Liver (tissue), 9 donors: ENCODE results near the gene CNGA3. TPM values are rescaled to one million over a fixed set of nuclear protein-coding genes. Genes with fewer than 3 reads are reported as not detected.

Experiments
- DNase-seq: peaks from one replicate; pipeline ENCODE4 v3.0.0-alpha.2; 2017; ENCODE audit warnings: low spot score
- H3K27ac ChIP-seq, 2 donors: one replicate each; pipeline ENCODE4 v1.7.0; 2013; ENCODE audit warnings: inconsistent platforms in 2 of 2, low read length in 2 of 2, control low read depth in 1 of 2, low read depth in 1 of 2, mild to moderate bottlenecking in 1 of 2
- H3K27me3 ChIP-seq, 4 donors: one replicate each; pipeline versions ENCODE4 v1.6.1 to v1.7.0; 2013; ENCODE audit warnings: low read length in 3 of 4, inconsistent platforms in 1 of 4, mild to moderate bottlenecking in 1 of 4, moderate library complexity in 1 of 4; ENCODE audit not compliant: control insufficient read depth in 4 of 4, insufficient read depth in 4 of 4
- H3K36me3 ChIP-seq, 4 donors: one replicate each; pipeline versions ENCODE4 v1.6.1 to v1.7.0; 2013; ENCODE audit warnings: low read length in 3 of 4, mild to moderate bottlenecking in 3 of 4, low read depth in 1 of 4, moderate library complexity in 1 of 4; ENCODE audit not compliant: control insufficient read depth in 4 of 4, insufficient read depth in 3 of 4
- H3K4me1 ChIP-seq, 4 donors: one replicate each; pipeline versions ENCODE4 v1.6.1 to v1.7.0; 2013; ENCODE audit warnings: low read length in 3 of 4, mild to moderate bottlenecking in 3 of 4, moderate library complexity in 1 of 4; ENCODE audit not compliant: control insufficient read depth in 4 of 4, insufficient read depth in 4 of 4
- H3K4me3 ChIP-seq, 3 donors: one replicate each; pipeline versions ENCODE4 v1.6.1 to v1.7.0; 2013; ENCODE audit warnings: low read length in 3 of 3, control low read depth in 1 of 3, low read depth in 1 of 3, mild to moderate bottlenecking in 1 of 3
- H3K9ac ChIP-seq, 2 donors: one replicate each; pipeline ENCODE4 v1.7.0; 2013; ENCODE audit warnings: low read length in 2 of 2, mild to moderate bottlenecking in 2 of 2, moderate library complexity in 2 of 2, control low read depth in 1 of 2, low read depth in 1 of 2
- H3K9me3 ChIP-seq, 4 donors: one replicate each; pipeline versions ENCODE4 v1.6.1 to v1.7.0; 2013; ENCODE audit warnings: low read length in 3 of 4; ENCODE audit not compliant: control insufficient read depth in 4 of 4
- ATF3 ChIP-seq: IDR thresholded peaks from 2 replicates; pipeline ENCODE4 v1.6.1; 2016; ENCODE audit warnings: antibody characterized with exemption
- CTCF ChIP-seq: fragments of 150-350 bp; IDR thresholded peaks from 2 replicates; pipeline ENCODE4 v1.5.1; 2017; ENCODE audit warnings: improper control_type of control experiment, low read depth, low read length; ENCODE audit not compliant: missing input control
- EGR1 ChIP-seq, 2 donors: IDR thresholded peaks; 2 replicates each; pipeline ENCODE4 v1.6.1; 2016 to 2018; ENCODE audit warnings: antibody characterized with exemption in 2 of 2, low read depth in 2 of 2
- FOXA1 ChIP-seq: IDR thresholded peaks from 2 replicates; pipeline ENCODE4 v1.6.1; 2016; ENCODE audit warnings: antibody characterized with exemption
- FOXA2 ChIP-seq: IDR thresholded peaks from 2 replicates; pipeline ENCODE4 v1.6.1; 2016; ENCODE audit warnings: antibody characterized with exemption
- HNF4A ChIP-seq, 2 donors: conservative IDR thresholded peaks; 2 replicates each; pipeline ENCODE4 v1.6.1; 2016; ENCODE audit warnings: antibody characterized with exemption in 2 of 2, mild to moderate bottlenecking in 2 of 2
- HNF4G ChIP-seq: IDR thresholded peaks from 2 replicates; pipeline ENCODE4 v1.6.1; 2016; ENCODE audit warnings: antibody characterized with exemption
- MAX ChIP-seq: IDR thresholded peaks from 2 replicates; pipeline ENCODE4 v1.6.1; 2016; ENCODE audit warnings: antibody characterized with exemption
- NR2F2 ChIP-seq: IDR thresholded peaks from 2 replicates; pipeline ENCODE4 v1.6.1; 2016; ENCODE audit warnings: antibody characterized with exemption
- RAD21 ChIP-seq, 2 donors: IDR thresholded peaks; 2 replicates each; pipeline ENCODE4 v1.6.1; 2016; ENCODE audit warnings: antibody characterized with exemption in 2 of 2, mild to moderate bottlenecking in 2 of 2
- RXRA ChIP-seq, 2 donors: IDR thresholded peaks; 2 replicates each; pipeline ENCODE4 v1.6.1; 2017 to 2018; ENCODE audit warnings: antibody characterized with exemption in 2 of 2, mild to moderate bottlenecking in 1 of 2
- SP1 ChIP-seq: IDR thresholded peaks from 2 replicates; pipeline ENCODE4 v1.6.1; 2018; ENCODE audit warnings: antibody characterized with exemption, mild to moderate bottlenecking
- TAF1 ChIP-seq: conservative IDR thresholded peaks from 2 replicates; pipeline ENCODE4 v1.6.1; 2016; ENCODE audit warnings: antibody characterized with exemption, mild to moderate bottlenecking
- YY1 ChIP-seq: IDR thresholded peaks from 2 replicates; pipeline ENCODE4 v1.6.1; 2016; ENCODE audit warnings: antibody characterized with exemption, mild to moderate bottlenecking
- WGBS: extraction: QIAGEN DNeasy Blood & Tissue Kit; methylation state at CpG from one replicate; pipeline ENCODE4 v1.1.7; 2013; 5-methylcytosine and 5-hydroxymethylcytosine counted together
- polyA plus RNA-seq, 2 donors: library from polyadenylated mRNA; stranded (reverse) in 1 of 2; unstranded in 1 of 2; fragments of 200-250 nt in 1 of 2; fragments of >200 nt in 1 of 2; fragmentation: Nextera tagmentation in 1 of 2; extraction: Ambion mirVana in 1 of 2; gene quantifications; one replicate each; pipeline versions ENCODE4 v1.2.1 to v1.2.3, GENCODE V29; 2013 to 2015
- total RNA-seq, 2 donors: library from RNA; depleted of rRNA; stranded (reverse); fragments of >200 nt; gene quantifications; one replicate each; pipeline ENCODE4 v1.2.3, GENCODE V29; 2014
- TF ChIP-seq, protein P1 (sequence below): IDR thresholded peaks from 2 replicates; pipeline ENCODE4 v1.6.1; 2016; ENCODE audit warnings: antibody characterized with exemption
- TF ChIP-seq, protein P2 (sequence below): IDR thresholded peaks from 2 replicates; pipeline ENCODE4 v1.6.1; 2016; ENCODE audit warnings: antibody characterized with exemption, mild to moderate bottlenecking
- donor health status: healthy.
- donor health status: healthy.
- donor health status: healthy.
- donor health status: healthy.
- donor health status: healthy.

CNGA3 gene
- total and polyA plus RNA-seq, 4 donors, result not detected

- no peak for TF ChIP-seq ATF3
- TF ChIP-seq TAF1, result no peak
- no peak for TF ChIP-seq CTCF
- TF ChIP-seq, protein P1, sequence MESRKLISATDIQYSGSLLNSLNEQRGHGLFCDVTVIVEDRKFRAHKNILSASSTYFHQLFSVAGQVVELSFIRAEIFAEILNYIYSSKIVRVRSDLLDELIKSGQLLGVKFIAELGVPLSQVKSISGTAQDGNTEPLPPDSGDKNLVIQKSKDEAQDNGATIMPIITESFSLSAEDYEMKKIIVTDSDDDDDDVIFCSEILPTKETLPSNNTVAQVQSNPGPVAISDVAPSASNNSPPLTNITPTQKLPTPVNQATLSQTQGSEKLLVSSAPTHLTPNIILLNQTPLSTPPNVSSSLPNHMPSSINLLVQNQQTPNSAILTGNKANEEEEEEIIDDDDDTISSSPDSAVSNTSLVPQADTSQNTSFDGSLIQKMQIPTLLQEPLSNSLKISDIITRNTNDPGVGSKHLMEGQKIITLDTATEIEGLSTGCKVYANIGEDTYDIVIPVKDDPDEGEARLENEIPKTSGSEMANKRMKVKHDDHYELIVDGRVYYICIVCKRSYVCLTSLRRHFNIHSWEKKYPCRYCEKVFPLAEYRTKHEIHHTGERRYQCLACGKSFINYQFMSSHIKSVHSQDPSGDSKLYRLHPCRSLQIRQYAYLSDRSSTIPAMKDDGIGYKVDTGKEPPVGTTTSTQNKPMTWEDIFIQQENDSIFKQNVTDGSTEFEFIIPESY, result no peak
- TF ChIP-seq SP1, result no peak
- TF ChIP-seq, protein P2, sequence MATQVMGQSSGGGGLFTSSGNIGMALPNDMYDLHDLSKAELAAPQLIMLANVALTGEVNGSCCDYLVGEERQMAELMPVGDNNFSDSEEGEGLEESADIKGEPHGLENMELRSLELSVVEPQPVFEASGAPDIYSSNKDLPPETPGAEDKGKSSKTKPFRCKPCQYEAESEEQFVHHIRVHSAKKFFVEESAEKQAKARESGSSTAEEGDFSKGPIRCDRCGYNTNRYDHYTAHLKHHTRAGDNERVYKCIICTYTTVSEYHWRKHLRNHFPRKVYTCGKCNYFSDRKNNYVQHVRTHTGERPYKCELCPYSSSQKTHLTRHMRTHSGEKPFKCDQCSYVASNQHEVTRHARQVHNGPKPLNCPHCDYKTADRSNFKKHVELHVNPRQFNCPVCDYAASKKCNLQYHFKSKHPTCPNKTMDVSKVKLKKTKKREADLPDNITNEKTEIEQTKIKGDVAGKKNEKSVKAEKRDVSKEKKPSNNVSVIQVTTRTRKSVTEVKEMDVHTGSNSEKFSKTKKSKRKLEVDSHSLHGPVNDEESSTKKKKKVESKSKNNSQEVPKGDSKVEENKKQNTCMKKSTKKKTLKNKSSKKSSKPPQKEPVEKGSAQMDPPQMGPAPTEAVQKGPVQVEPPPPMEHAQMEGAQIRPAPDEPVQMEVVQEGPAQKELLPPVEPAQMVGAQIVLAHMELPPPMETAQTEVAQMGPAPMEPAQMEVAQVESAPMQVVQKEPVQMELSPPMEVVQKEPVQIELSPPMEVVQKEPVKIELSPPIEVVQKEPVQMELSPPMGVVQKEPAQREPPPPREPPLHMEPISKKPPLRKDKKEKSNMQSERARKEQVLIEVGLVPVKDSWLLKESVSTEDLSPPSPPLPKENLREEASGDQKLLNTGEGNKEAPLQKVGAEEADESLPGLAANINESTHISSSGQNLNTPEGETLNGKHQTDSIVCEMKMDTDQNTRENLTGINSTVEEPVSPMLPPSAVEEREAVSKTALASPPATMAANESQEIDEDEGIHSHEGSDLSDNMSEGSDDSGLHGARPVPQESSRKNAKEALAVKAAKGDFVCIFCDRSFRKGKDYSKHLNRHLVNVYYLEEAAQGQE, result no peak
- TF ChIP-seq HNF4A (conservative IDR thresholded peaks at IDR 0.05), result no peak
- TF ChIP-seq RXRA (IDR thresholded peaks at IDR 0.05), result no peak
- TF ChIP-seq YY1, result no peak
- no peak for TF ChIP-seq MAX
- TF ChIP-seq FOXA2, result no peak
- TF ChIP-seq HNF4G, result no peak
- no peak for TF ChIP-seq FOXA1
- TF ChIP-seq NR2F2, result no peak
- TF ChIP-seq RAD21 (IDR thresholded peaks at IDR 0.05), result no peak
- no peak for TF ChIP-seq EGR1 (IDR thresholded peaks at IDR 0.05; ENCODE audit: low read depth in 2 of 2)
- H3K9ac ChIP-seq, result no peak overlapping the region
- WGBS, result 73% methylated on average over 1 of the region's 1 CpG
- H3K4me3 ChIP-seq, result no peak overlapping the region
- H3K36me3 ChIP-seq, result no peaks in the 10 kb centered on the region
- H3K9me3 ChIP-seq, result peaks cover 0 to 2% (median 0%) of the 10 kb centered on the region in 4 donors
- DNase-seq, result no peak
- no peaks in the 10 kb centered on the region for H3K27me3 ChIP-seq
- H3K27ac ChIP-seq, result no peak overlapping the region
- H3K4me1 ChIP-seq, result no peaks in the 10 kb centered on the region
Measured at GRCh38 chr2:98438190-98439133, 92.2 kb downstream of the CNGA3 start.
